H1 (cell line): ENCODE data around the gene SLC44A5. TPM values are rescaled to one million over a fixed set of nuclear protein-coding genes. Genes with fewer than 3 reads are reported as not detected.

Source experiments
- CTCF ChIA-PET: fragments of 300-600 bp; sonication (Branson Sonifier 250); formaldehyde crosslinking; loops from one replicate; lab custom pipeline; 2021; ENCODE audit not compliant: partially characterized antibody; lab: Charles Lee
- POLR2A ChIA-PET: fragments of 300-600 bp; sonication (Branson Sonifier 250); formaldehyde crosslinking; loops from one replicate; lab custom pipeline; 2021; ENCODE audit warnings: inconsistent platforms; ENCODE audit not compliant: partially characterized antibody; lab: Charles Lee
- DNase-seq, 2 experiments: peaks; one replicate each; pipeline versions ENCODE4 v3.0.0 to v3.0.0-alpha.2; 2010 to 2022; ENCODE audit warnings: low spot score in 2 of 2, low read depth in 1 of 2, mixed read lengths in 1 of 2
- FAIRE-seq: peaks from 2 replicates; lab custom pipeline; 2011; peaks lifted over from hg19 to GRCh38; lab: Jason Lieb, UNC
- H2AFZ ChIP-seq: 2 replicates; pipeline ENCODE4 v1.8.1; 2012; ENCODE audit warnings: low read length, inconsistent platforms
- H2AK5ac ChIP-seq: 2 replicates; pipeline ENCODE4 v1.6.1; 2013; ENCODE audit warnings: low read depth, low read length
- H2BK120ac ChIP-seq: replicated peaks from 2 replicates; pipeline ENCODE3; 2013; ENCODE audit warnings: low read depth, low read length, inconsistent platforms
- H2BK12ac ChIP-seq: 2 replicates; pipeline ENCODE4 v1.6.1; 2013; ENCODE audit warnings: low read depth, low read length
- H2BK15ac ChIP-seq: 2 replicates; pipeline ENCODE4 v1.6.1; 2013; ENCODE audit warnings: low read length
- H2BK20ac ChIP-seq: 2 replicates; pipeline ENCODE4 v1.6.1; 2013; ENCODE audit warnings: low read length
- H2BK5ac ChIP-seq: 2 replicates; pipeline ENCODE4 v1.6.1; 2013; ENCODE audit warnings: low read depth, low read length
- H3K14ac ChIP-seq: 2 replicates; pipeline ENCODE4 v1.6.1; 2013; ENCODE audit warnings: inconsistent platforms; ENCODE audit not compliant: insufficient read length
- H3K18ac ChIP-seq: 2 replicates; pipeline ENCODE4 v1.6.1; 2013; ENCODE audit warnings: low read length; ENCODE audit errors: extremely low read depth
- H3K23ac ChIP-seq: 2 replicates; pipeline ENCODE4 v1.6.1; 2013; ENCODE audit warnings: inconsistent platforms; ENCODE audit not compliant: insufficient read length
- H3K23me2 ChIP-seq: 2 replicates; pipeline ENCODE4 v1.6.1; 2013; ENCODE audit warnings: low read depth, low read length
- H3K27ac ChIP-seq: 2 replicates; pipeline ENCODE4 v1.6.1; 2011; ENCODE audit warnings: low read depth, low read length, inconsistent platforms
- H3K27me3 ChIP-seq, 4 experiments: replicated peaks in 1 of 4; 1 replicate in 1 of 4; 2 replicates in 3 of 4; pipeline versions ENCODE4 v1.6.1 to v1.8.1; 2011 to 2013; ENCODE audit warnings: low read length in 3 of 4, mild to moderate bottlenecking in 3 of 4, inconsistent platforms in 2 of 4, mixed read lengths in 2 of 4, moderate library complexity in 1 of 4; ENCODE audit not compliant: control insufficient read depth in 3 of 4, insufficient read depth in 3 of 4; ENCODE audit errors: extremely low read depth in 1 of 4
- H3K36me3 ChIP-seq, 4 experiments: 2 replicates each; pipeline versions ENCODE4 v1.6.1 to v1.8.1; 2011 to 2013; ENCODE audit warnings: mild to moderate bottlenecking in 4 of 4, low read length in 3 of 4, moderate library complexity in 2 of 4, control low read depth in 1 of 4, inconsistent platforms in 1 of 4; ENCODE audit not compliant: insufficient read depth in 4 of 4, control insufficient read depth in 2 of 4
- H3K4ac ChIP-seq: replicated peaks from 2 replicates; pipeline ENCODE3; 2013; ENCODE audit warnings: low read length, low read depth, mixed read lengths, inconsistent platforms; ENCODE audit not compliant: insufficient read length
- H3K4me1 ChIP-seq, 4 experiments: replicated peaks in 1 of 4; 1 replicate in 1 of 4; 2 replicates in 3 of 4; pipeline versions ENCODE4 v1.6.1 to v1.8.1; 2011 to 2013; ENCODE audit warnings: low read length in 3 of 4, inconsistent platforms in 2 of 4, mixed read lengths in 1 of 4; ENCODE audit not compliant: insufficient read depth in 4 of 4, control insufficient read depth in 3 of 4
- H3K4me2 ChIP-seq, 2 experiments: 2 replicates each; pipeline versions ENCODE4 v1.6.1 to v1.8.1; 2011 to 2013; ENCODE audit warnings: low read depth in 2 of 2, low read length in 2 of 2, control low read depth in 1 of 2, inconsistent platforms in 1 of 2, mild to moderate bottlenecking in 1 of 2; ENCODE audit not compliant: insufficient read depth in 1 of 2
- H3K4me3 ChIP-seq, 4 experiments: fragments of 200-600, 300-600 bp in 1 of 4; sonication (generic), shearing (Covaris generic), sonication (Bioruptor Twin) in 1 of 4; 2 replicates each; pipeline versions ENCODE4 v1.5.1 to v1.8.1; 2011 to 2016; ENCODE audit warnings: low read length in 4 of 4, low read depth in 3 of 4, control low read depth in 2 of 4, inconsistent platforms in 2 of 4, mild to moderate bottlenecking in 2 of 4, mixed read lengths in 1 of 4, moderate library complexity in 1 of 4; ENCODE audit not compliant: insufficient read depth in 2 of 4; ENCODE audit errors: extremely low read depth in 1 of 4
- H3K56ac ChIP-seq: replicated peaks from 2 replicates; pipeline ENCODE3; 2013; ENCODE audit warnings: low read depth, mild to moderate bottlenecking, mixed read lengths, low read length, inconsistent platforms; ENCODE audit not compliant: insufficient read length
- H3K79me1 ChIP-seq: 2 replicates; pipeline ENCODE4 v1.6.1; 2013; ENCODE audit warnings: low read depth, low read length, control low read depth
- H3K79me2 ChIP-seq, 2 experiments: 2 replicates each; pipeline versions ENCODE4 v1.6.1 to v1.8.1; 2012 to 2013; ENCODE audit warnings: low read length in 2 of 2, mild to moderate bottlenecking in 2 of 2, inconsistent platforms in 1 of 2; ENCODE audit not compliant: insufficient read depth in 2 of 2, control insufficient read depth in 1 of 2
- H3K9ac ChIP-seq, 4 experiments: replicated peaks in 1 of 4; 1 replicate in 1 of 4; 2 replicates in 3 of 4; pipeline versions ENCODE4 v1.6.1 to v1.8.1; 2011 to 2013; ENCODE audit warnings: low read depth in 3 of 4, low read length in 3 of 4, control low read depth in 2 of 4, mild to moderate bottlenecking in 2 of 4, moderate library complexity in 2 of 4, inconsistent platforms in 1 of 4; ENCODE audit errors: extremely low read depth in 1 of 4
- H3K9me3 ChIP-seq, 2 experiments: 2 replicates each; pipeline versions ENCODE4 v1.6.1 to v1.8.1; 2012 to 2013; ENCODE audit warnings: mild to moderate bottlenecking in 2 of 2, moderate library complexity in 2 of 2, control low read depth in 1 of 2, inconsistent platforms in 1 of 2, low read depth in 1 of 2, low read length in 1 of 2, mixed read lengths in 1 of 2; ENCODE audit not compliant: insufficient read depth in 2 of 2
- H4K20me1 ChIP-seq, 2 experiments: replicated peaks in 1 of 2; 2 replicates each; pipeline versions ENCODE3 to v1.8.1; 2011 to 2013; ENCODE audit warnings: inconsistent platforms in 2 of 2, low read length in 2 of 2, mild to moderate bottlenecking in 1 of 2; ENCODE audit not compliant: insufficient read depth in 2 of 2, control insufficient read depth in 1 of 2
- H4K5ac ChIP-seq: 2 replicates; pipeline ENCODE4 v1.6.1; 2013; ENCODE audit warnings: low read length, low read depth, mixed read lengths, inconsistent platforms; ENCODE audit not compliant: insufficient read length
- H4K8ac ChIP-seq: 2 replicates; pipeline ENCODE4 v1.8.0; 2013; ENCODE audit warnings: mild to moderate bottlenecking, moderate library complexity, low read length, inconsistent platforms; ENCODE audit not compliant: insufficient read depth; ENCODE audit errors: extremely low read depth
- H4K91ac ChIP-seq: replicated peaks from 2 replicates; pipeline ENCODE3; 2013; ENCODE audit warnings: low read length, mixed read lengths, inconsistent platforms; ENCODE audit not compliant: insufficient read length
- CBX8 ChIP-seq: fragments of 300-800, 300-1000 bp; sonication (generic); IDR thresholded peaks from 2 replicates; pipeline ENCODE4 v1.7.1; 2016; ENCODE audit warnings: low read depth, low read length, borderline replicate concordance
- EP300 ChIP-seq, 2 experiments: IDR thresholded peaks; 1 replicate in 1 of 2; 2 replicates in 1 of 2; pipeline ENCODE4 v1.6.1; 2011 to 2012; ENCODE audit warnings: low read depth in 2 of 2, low read length in 2 of 2, mild to moderate bottlenecking in 2 of 2, borderline replicate concordance in 1 of 2, inconsistent platforms in 1 of 2, moderate library complexity in 1 of 2
- WGBS, 2 experiments: shearing (Covaris generic) in 1 of 2; methylation state at CpG; one replicate each; pipeline versions ENCODE4 v1.1.6 to v1.1.7; 2013 to 2015; ENCODE audit warnings: low lambda C conversion rate in 2 of 2, mixed read lengths in 2 of 2, inconsistent platforms in 1 of 2, low coverage in 1 of 2, missing lambda C conversion rate in 1 of 2; ENCODE audit not compliant: insufficient replicate concordance in 2 of 2, insufficient coverage in 1 of 2, insufficient read length in 1 of 2; ENCODE audit errors: extremely low coverage in 1 of 2, missing lambda C conversion rate in 1 of 2; 5-methylcytosine and 5-hydroxymethylcytosine counted together
- polyA plus RNA-seq, 7 experiments: library from polyadenylated mRNA; depleted of rRNA in 3 of 7; stranded (reverse) in 5 of 7; unstranded in 2 of 7; fragments of >200 nt in 5 of 7; fragments of 200-250 nt in 2 of 7; gene quantifications; 1 replicate in 5 of 7; 2 replicates in 1 of 7; 4 replicates in 1 of 7; pipeline versions ENCODE4 v1.2.1 to v1.2.3, GENCODE V29; 2011 to 2013; ENCODE audit warnings: missing spikeins in 2 of 7, mixed read lengths in 2 of 7
- total RNA-seq: library from RNA; stranded (reverse); fragmentation: NEBNext Ultra II Directional; extraction: Animal tissue kit (Norgen Biotek cat#: 25700); gene quantifications from 2 replicates; pipeline ENCODE4 v1.2.1, GENCODE V29; 2021
- TF ChIP-seq, protein P1 (sequence below): IDR thresholded peaks from 2 replicates; pipeline ENCODE4 v1.6.1; 2011; ENCODE audit warnings: low read depth, mild to moderate bottlenecking, low read length; ENCODE audit not compliant: insufficient read depth

Gene SLC44A5
- total and polyA plus RNA-seq, 2 of the 8 experiments (the other 6 are each of a cell fraction or from before 2014, with no cell fraction given): 1.8 to 3.3 TPM

DNA sequence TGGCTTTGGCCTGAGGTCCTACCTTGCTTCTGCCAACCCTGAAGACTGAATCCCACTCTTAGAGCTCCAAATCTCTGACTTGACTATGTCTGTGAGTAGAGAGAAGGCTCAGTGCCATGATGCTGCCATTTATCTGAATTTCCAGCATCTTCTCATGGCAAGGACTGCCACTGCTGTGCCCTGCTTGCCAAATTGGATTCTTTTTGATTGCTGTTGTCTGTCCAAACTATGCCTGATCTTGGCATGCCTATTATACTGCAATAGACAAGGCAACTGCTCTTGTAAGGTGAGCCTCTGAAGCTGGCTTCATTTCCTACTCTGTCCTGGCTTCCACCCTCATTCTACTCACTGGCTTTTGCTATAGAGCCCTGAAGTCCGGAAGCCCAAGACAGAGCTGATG is 210.2 kb downstream of the SLC44A5 start:
- Histone ChIP-seq H3K23ac (no peak overlapping the region), H2BK5ac (no peak overlapping the region), H3K27ac (no peak overlapping the region), H2BK15ac (no peak overlapping the region), H3K4me2 (no peak overlapping the region), H3K9me3 (no peaks in the 10 kb centered on the region), H3K18ac (no peak overlapping the region), H3K23me2 (no peaks in the 10 kb centered on the region), H2BK12ac (no peak overlapping the region), H4K5ac (no peak overlapping the region), H3K79me2 (no peaks in the 10 kb centered on the region), H3K4me1 (no peaks in the 10 kb centered on the region), H3K36me3 (no peaks in the 10 kb centered on the region), H3K14ac (no peak overlapping the region), H3K79me1 (no peaks in the 10 kb centered on the region), H3K4ac (no peak overlapping the region), H3K9ac (no peak overlapping the region), H2AFZ (no peak overlapping the region), H3K27me3 (no peaks in the 10 kb centered on the region), H4K20me1 (no peaks in the 10 kb centered on the region), H2BK20ac (no peak overlapping the region), H2AK5ac (no peak overlapping the region), H2BK120ac (no peak overlapping the region), H3K4me3 (no peak overlapping the region), H4K8ac (no peak overlapping the region), H4K91ac (no peak overlapping the region), H3K56ac (no peak overlapping the region)
- TF ChIP-seq, protein P1, sequence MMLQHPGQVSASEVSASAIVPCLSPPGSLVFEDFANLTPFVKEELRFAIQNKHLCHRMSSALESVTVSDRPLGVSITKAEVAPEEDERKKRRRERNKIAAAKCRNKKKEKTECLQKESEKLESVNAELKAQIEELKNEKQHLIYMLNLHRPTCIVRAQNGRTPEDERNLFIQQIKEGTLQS: no peak
- no peak for TF ChIP-seq EP300 (IDR thresholded peaks at IDR 0.05; ENCODE audit: borderline replicate concordance in 1 of 2, low read depth in 2 of 2, low read length in 2 of 2)
- TF ChIP-seq CBX8: no peak
- CTCF ChIA-PET: interaction anchor here (1.0 to 4.7 kb wide), 3 partner anchors 22 to 135 kb away, joined by 3 to 16 read pairs (median 3); no protein-coding TSS in a partner anchor
- POLR2A ChIA-PET: no interaction called here
- 85% methylated on average over 1 of the region's 1 CpG; no CpG with 5 or more reads in 1 of the 2 experiments for WGBS, 2 experiments
- no peak for DNase-seq
- no peak for FAIRE-seq
